Measurements from ENCODE around the gene SLITRK2.

The SLITRK2 gene, protein sequence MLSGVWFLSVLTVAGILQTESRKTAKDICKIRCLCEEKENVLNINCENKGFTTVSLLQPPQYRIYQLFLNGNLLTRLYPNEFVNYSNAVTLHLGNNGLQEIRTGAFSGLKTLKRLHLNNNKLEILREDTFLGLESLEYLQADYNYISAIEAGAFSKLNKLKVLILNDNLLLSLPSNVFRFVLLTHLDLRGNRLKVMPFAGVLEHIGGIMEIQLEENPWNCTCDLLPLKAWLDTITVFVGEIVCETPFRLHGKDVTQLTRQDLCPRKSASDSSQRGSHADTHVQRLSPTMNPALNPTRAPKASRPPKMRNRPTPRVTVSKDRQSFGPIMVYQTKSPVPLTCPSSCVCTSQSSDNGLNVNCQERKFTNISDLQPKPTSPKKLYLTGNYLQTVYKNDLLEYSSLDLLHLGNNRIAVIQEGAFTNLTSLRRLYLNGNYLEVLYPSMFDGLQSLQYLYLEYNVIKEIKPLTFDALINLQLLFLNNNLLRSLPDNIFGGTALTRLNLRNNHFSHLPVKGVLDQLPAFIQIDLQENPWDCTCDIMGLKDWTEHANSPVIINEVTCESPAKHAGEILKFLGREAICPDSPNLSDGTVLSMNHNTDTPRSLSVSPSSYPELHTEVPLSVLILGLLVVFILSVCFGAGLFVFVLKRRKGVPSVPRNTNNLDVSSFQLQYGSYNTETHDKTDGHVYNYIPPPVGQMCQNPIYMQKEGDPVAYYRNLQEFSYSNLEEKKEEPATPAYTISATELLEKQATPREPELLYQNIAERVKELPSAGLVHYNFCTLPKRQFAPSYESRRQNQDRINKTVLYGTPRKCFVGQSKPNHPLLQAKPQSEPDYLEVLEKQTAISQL

DNA sequence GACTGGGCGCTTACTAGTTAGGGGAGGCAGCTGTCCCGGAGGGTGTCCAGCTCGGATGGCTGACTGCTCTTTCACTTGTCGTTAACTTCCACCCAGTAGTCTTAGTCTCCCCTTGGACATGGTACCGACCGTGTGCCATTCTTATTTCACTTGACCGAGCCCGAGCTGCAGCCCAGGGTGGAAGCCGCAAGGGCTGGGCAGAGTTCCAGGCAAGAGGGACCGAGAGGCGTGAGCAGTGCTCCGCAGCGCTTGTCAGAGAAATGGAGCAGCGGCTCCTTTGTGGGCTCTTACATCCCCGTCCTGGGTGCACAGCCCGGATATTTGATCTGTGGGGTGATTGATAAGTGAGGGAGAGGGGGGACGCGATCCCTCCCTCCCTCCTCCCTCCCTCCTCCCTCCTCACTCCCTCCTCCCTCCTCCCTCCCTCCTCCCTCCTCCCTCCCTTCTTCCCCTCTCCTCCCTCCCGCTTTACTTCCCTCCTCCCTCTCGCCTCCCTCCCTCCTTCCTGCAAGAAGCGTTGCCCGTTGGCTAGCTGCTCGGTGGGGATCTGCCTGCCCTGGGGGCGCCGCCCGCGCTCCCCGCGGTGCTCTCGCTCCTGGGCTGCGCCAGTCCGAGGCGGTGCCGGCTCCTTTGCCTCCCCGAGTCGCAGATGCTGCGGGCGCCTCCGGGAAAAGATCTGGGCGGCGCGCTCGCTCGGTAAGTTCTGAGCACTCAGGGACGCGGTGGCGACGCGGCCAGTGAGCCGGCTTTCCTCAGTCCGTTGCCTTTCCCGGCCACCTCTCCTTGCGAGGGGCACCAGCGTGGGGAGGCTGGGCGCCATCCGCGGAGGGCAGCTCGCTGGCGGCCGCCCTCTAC is at the start of gene SLITRK2:
Gene SLITRK2, plus strand, starts transcription at position 499 of the 855 bp plus-strand sequence. CDS start 4,597 bp downstream, outside the sequence.
- no peak within 1 kb of the TSS for H3K4me3 ChIP-seq (ENCODE audit: low read length)
- TF ChIP-seq, protein P1, sequence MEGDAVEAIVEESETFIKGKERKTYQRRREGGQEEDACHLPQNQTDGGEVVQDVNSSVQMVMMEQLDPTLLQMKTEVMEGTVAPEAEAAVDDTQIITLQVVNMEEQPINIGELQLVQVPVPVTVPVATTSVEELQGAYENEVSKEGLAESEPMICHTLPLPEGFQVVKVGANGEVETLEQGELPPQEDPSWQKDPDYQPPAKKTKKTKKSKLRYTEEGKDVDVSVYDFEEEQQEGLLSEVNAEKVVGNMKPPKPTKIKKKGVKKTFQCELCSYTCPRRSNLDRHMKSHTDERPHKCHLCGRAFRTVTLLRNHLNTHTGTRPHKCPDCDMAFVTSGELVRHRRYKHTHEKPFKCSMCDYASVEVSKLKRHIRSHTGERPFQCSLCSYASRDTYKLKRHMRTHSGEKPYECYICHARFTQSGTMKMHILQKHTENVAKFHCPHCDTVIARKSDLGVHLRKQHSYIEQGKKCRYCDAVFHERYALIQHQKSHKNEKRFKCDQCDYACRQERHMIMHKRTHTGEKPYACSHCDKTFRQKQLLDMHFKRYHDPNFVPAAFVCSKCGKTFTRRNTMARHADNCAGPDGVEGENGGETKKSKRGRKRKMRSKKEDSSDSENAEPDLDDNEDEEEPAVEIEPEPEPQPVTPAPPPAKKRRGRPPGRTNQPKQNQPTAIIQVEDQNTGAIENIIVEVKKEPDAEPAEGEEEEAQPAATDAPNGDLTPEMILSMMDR (IDR thresholded peaks at IDR 0.05; ENCODE audit: insufficient read depth, low read depth, low read length, missing control alignments) = no peak
- peak; percentile 0 for DNase-seq (ENCODE audit: low read depth)

DNA sequence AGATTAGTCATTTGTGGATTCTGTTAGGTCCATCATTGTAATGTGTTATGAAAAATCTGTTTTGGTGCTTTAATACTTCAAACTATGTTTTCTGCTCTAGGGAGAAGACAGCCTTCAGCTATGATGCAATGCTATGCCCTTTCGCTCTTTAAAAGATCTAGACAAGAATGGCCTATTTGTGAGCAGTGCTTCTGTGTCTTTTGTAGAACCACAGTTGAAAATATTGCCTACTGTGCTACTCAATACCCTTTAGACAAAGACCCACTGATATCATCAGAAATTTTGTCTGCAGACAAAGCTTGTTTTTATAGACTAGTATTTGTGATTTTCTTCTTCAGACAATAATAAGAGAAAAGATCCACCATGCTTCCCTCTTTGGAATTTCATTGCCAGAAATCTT is 44.6 kb upstream of the SLITRK2 start:
- H3K4me3 ChIP-seq (ENCODE audit: low read length) = no peak overlapping the region
- TF ChIP-seq, protein P1 (IDR thresholded peaks at IDR 0.05; ENCODE audit: insufficient read depth, low read depth, low read length, missing control alignments) = no peak
- DNase-seq (ENCODE audit: low read depth) = no peak

DNA sequence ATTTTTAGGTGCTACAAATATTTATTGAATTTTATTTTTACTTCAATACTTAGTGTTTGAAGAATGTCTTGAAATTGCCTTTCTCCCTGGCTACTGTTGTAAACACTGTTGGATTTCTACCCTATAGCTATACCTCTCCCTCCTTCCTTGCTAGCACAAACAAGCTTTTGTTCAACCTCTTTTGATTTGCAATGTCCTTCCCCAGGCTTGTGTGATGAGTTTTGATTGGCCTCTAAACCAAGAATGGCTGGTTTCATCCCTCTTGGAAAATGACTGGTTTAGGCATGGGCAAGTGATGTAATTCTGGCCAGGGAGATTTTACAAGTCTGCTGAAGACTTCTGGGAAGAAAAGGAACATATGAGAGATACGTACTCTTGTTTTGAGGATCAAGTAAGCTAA is 25.3 kb upstream of the SLITRK2 start:
- no peak overlapping the region for H3K4me3 ChIP-seq (ENCODE audit: low read length)
- TF ChIP-seq, protein P1 (IDR thresholded peaks at IDR 0.05; ENCODE audit: insufficient read depth, low read depth, low read length, missing control alignments) = no peak
- DNase-seq (ENCODE audit: low read depth) = no peak

DNA sequence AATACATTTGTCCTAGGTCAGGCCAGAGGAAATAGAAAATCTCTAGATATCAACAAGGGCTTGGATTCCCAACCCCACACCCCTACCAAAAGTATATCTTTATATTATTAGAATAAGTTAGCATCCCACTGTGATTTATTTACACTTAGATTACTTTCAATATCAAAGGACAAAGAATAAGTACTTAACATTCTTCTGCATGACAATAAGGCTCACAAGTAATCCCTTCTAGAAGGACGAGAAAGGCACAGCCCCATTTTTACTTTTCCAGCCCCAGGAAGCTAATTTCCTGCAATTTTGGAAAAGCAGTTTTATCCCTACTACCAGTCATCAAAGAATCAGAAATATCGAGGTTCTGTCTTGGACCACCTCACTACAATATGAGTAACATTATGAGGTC is 14.1 kb upstream of the SLITRK2 start:
- no peak for DNase-seq (ENCODE audit: low read depth)
- TF ChIP-seq, protein P1 (IDR thresholded peaks at IDR 0.05; ENCODE audit: insufficient read depth, low read depth, low read length, missing control alignments) = no peak
- H3K4me3 ChIP-seq (ENCODE audit: low read length) = no peak overlapping the region

DNA sequence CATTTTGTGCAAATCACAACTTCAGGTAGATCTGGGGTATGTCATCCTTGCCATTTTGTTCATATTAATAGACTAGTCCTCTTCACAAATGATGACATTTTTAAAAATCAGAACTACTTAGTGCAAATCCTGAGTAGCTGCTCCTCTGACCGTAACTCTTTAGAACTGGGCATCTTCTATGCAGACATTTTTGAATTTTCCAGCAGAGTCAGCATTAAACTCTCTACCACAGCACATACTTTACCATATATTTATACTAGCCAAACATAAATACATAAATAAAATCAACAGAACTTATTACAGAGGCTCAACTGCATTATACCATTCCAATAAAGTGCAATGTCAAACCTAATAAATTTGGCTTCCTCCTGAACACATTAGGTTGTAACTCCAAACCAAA is 4.5 kb upstream of the SLITRK2 start:
- H3K4me3 ChIP-seq (ENCODE audit: low read length) = no peak overlapping the region
- no peak for DNase-seq (ENCODE audit: low read depth)
- TF ChIP-seq, protein P1 (IDR thresholded peaks at IDR 0.05; ENCODE audit: insufficient read depth, low read depth, low read length, missing control alignments) = no peak

DNA sequence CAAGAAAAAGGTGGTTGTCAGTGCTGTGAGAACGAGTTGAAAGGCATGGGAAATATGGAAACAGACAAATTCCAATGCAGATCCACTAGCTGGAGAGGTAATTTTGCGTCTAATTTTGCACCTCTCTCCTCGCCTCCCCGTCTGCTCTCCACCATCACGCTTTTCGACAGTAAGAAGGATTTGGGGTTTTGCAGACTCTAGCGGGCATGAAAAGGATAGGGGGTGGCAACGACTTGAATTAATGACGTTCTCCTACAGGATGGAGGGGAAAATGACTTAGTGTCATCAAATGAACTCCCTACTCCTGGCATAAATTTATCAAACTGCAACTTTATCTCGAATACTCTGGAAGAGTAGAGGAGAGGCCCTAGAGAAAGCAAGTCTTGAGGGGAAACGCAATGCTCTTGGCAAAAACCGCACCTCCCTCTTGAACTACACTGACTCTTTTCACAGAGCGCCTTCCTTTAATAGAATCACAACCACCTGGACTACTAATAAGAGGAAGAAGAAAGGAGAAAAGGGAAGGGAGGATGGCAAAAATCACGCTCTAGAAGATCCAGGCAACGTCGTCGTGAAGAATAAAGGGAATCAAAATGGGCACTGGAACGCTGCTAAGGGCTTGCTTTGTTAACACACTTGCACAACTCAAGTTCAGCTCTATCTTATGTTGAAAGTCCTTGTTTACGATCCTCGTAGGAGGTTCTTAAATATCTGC is 871 bp upstream of the SLITRK2 start:
- no peak for DNase-seq (ENCODE audit: low read depth)
- H3K4me3 ChIP-seq (ENCODE audit: low read length) = no peak overlapping the region
- TF ChIP-seq, protein P1 (IDR thresholded peaks at IDR 0.05; ENCODE audit: insufficient read depth, low read depth, low read length, missing control alignments) = no peak

Measured in epithelial cell of esophagus (primary cell).